Measurements from ENCODE around the gene NBAS.

DNA sequence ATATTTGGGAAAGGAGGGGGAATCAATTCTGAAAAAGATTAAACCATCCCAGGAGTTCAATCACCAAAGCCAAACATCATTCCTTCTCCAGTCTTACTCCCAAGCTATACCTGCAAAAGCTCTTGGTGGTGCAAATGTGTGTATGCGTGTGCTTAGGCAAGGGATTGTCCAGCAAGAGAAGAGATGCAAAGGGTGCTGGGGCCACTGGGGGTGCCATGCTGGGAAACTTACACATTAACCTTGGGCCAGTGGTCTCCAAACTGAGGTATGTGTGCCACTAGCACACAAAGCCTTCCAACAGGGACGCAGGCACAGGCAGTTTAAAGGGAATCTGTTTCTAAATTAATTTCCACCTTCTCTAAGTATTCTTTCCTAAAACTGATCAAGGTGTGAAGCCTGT is 307.9 kb downstream of the NBAS start:
- TF ChIP-seq, protein P1, sequence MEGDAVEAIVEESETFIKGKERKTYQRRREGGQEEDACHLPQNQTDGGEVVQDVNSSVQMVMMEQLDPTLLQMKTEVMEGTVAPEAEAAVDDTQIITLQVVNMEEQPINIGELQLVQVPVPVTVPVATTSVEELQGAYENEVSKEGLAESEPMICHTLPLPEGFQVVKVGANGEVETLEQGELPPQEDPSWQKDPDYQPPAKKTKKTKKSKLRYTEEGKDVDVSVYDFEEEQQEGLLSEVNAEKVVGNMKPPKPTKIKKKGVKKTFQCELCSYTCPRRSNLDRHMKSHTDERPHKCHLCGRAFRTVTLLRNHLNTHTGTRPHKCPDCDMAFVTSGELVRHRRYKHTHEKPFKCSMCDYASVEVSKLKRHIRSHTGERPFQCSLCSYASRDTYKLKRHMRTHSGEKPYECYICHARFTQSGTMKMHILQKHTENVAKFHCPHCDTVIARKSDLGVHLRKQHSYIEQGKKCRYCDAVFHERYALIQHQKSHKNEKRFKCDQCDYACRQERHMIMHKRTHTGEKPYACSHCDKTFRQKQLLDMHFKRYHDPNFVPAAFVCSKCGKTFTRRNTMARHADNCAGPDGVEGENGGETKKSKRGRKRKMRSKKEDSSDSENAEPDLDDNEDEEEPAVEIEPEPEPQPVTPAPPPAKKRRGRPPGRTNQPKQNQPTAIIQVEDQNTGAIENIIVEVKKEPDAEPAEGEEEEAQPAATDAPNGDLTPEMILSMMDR (IDR thresholded peaks at IDR 0.05; ENCODE audit: extremely low read depth in 1 of 2, insufficient read depth in 1 of 2, low read depth in 1 of 2, low read length in 2 of 2), result no peak
- TF ChIP-seq EZH2 (IDR thresholded peaks at IDR 0.05; ENCODE audit: borderline replicate concordance, low read depth, low read length, severe bottlenecking), result no peak
- TF ChIP-seq GATA2 (IDR thresholded peaks at IDR 0.05; ENCODE audit: insufficient read depth, insufficient read length, low read depth, low read length), result no peak
- TF ChIP-seq JUN (IDR thresholded peaks at IDR 0.05; ENCODE audit: borderline replicate concordance, insufficient read depth, insufficient read length, low read depth), result no peak
- no peak for TF ChIP-seq MYC (IDR thresholded peaks at IDR 0.05; ENCODE audit: low read depth, low read length)
- TF ChIP-seq, protein P2, sequence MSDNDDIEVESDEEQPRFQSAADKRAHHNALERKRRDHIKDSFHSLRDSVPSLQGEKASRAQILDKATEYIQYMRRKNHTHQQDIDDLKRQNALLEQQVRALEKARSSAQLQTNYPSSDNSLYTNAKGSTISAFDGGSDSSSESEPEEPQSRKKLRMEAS (IDR thresholded peaks at IDR 0.05; ENCODE audit: insufficient read depth, insufficient read length), result no peak
- TF ChIP-seq POLR2A (IDR thresholded peaks at IDR 0.05; ENCODE audit: low read depth, low read length), result no peak

All from endothelial cell of umbilical vein (primary cell).